ENCODE results near the gene DCPS. TPM values are rescaled to one million over a fixed set of nuclear protein-coding genes. Genes with fewer than 3 reads are reported as not detected.

The DCPS gene
- total RNA-seq, 3 donors from 2014 or later (not counting 1 experiment from before 2014, with no cell fraction given) = 20.1 to 25.8 (median 23.1) TPM

DNA sequence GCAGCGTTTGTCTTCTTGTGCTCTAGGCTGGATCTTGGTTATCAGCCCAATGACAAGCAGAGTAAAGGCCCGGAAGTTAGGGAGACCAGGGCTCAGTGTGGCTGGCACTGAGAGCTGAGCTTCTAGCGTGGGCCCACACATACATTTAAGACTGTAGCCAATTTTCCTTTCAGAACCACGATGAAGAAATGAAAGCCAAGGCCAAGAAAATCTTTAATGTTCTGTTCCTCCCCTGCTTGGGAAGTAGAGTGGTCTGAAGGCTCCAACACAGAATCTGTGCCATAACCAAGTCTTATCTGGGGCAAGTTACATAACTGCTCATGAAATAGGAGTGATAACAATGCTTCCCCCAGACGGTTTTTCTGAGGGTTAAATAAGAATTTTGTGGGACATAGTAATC, 47.0 kb downstream of the DCPS start:
- peak overlapping the region; percentile 91 to 96 for H3K27ac Mint-ChIP-seq
- H3K27me3 Mint-ChIP-seq (ENCODE audit: low read depth in 2 of 2) = no peaks in the 10 kb centered on the region
- no peaks in the 10 kb centered on the region for H3K9me3 ChIP-seq (ENCODE audit: control insufficient read depth, insufficient read depth, low read length)
- H3K4me1 Mint-ChIP-seq = peaks cover 56 to 65% of the 10 kb centered on the region in 2 donors
- no peak overlapping the region for H3K27ac ChIP-seq (ENCODE audit: low read length)
- H3K4me3 ChIP-seq (ENCODE audit: low read length) = no peak overlapping the region
- peaks cover 6% of the 10 kb centered on the region for H3K36me3 ChIP-seq (ENCODE audit: control insufficient read depth, insufficient read depth, low read length)
- TF ChIP-seq, protein P1, sequence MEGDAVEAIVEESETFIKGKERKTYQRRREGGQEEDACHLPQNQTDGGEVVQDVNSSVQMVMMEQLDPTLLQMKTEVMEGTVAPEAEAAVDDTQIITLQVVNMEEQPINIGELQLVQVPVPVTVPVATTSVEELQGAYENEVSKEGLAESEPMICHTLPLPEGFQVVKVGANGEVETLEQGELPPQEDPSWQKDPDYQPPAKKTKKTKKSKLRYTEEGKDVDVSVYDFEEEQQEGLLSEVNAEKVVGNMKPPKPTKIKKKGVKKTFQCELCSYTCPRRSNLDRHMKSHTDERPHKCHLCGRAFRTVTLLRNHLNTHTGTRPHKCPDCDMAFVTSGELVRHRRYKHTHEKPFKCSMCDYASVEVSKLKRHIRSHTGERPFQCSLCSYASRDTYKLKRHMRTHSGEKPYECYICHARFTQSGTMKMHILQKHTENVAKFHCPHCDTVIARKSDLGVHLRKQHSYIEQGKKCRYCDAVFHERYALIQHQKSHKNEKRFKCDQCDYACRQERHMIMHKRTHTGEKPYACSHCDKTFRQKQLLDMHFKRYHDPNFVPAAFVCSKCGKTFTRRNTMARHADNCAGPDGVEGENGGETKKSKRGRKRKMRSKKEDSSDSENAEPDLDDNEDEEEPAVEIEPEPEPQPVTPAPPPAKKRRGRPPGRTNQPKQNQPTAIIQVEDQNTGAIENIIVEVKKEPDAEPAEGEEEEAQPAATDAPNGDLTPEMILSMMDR (IDR thresholded peaks at IDR 0.05) = no peak
- H3K4me3 Mint-ChIP-seq = peak overlapping the region; percentile 37
- no peaks in the 10 kb centered on the region for H3K36me3 Mint-ChIP-seq
- WGBS (ENCODE audit: insufficient coverage) = 80% methylated on average over 5 of the region's 5 CpGs
- H3K4me1 ChIP-seq (ENCODE audit: control insufficient read depth, insufficient read depth, low read length) = peaks cover 47% of the 10 kb centered on the region
- no peak for ATAC-seq
- H3K27me3 ChIP-seq (ENCODE audit: control insufficient read depth, insufficient read depth, low read length) = no peaks in the 10 kb centered on the region
- intact Hi-C loops (cut with micrococcal nuclease) = no loop called here
- no peaks in the 10 kb centered on the region for H3K9me3 Mint-ChIP-seq
- DNase-seq = no peak

GRCh38 chr11:126352163-126352562, 48.3 kb downstream of the DCPS start:
- intact Hi-C loops (cut with micrococcal nuclease) = loop anchor here (2.0 kb wide), 1 partner anchor 23 kb away; no protein-coding TSS in a partner anchor
- Mint-ChIP-seq H3K27ac (peak overlapping the region; percentile 91 to 96), H3K9me3 (no peaks in the 10 kb centered on the region), H3K4me1 (peaks cover 56 to 70% of the 10 kb centered on the region in 2 donors), H3K27me3 (ENCODE audit: low read depth in 2 of 2) (no peaks in the 10 kb centered on the region), H3K4me3 (peak overlapping the region; percentile 71), H3K36me3 (no peaks in the 10 kb centered on the region)
- ATAC-seq = no peak
- TF ChIP-seq, protein P1 (IDR thresholded peaks at IDR 0.05) = no peak
- peaks cover 2% of the 10 kb centered on the region for H3K36me3 ChIP-seq (ENCODE audit: control insufficient read depth, insufficient read depth, low read length)
- 42% methylated on average over 3 of the region's 3 CpGs for WGBS (ENCODE audit: insufficient coverage)
- H3K4me1 ChIP-seq (ENCODE audit: control insufficient read depth, insufficient read depth, low read length) = peaks cover 49% of the 10 kb centered on the region
- no peaks in the 10 kb centered on the region for H3K9me3 ChIP-seq (ENCODE audit: control insufficient read depth, insufficient read depth, low read length)
- H3K27ac ChIP-seq (ENCODE audit: low read length) = peak overlapping the region; percentile 22
- no peak for DNase-seq
- H3K4me3 ChIP-seq (ENCODE audit: low read length) = no peak overlapping the region
- no peaks in the 10 kb centered on the region for H3K27me3 ChIP-seq (ENCODE audit: control insufficient read depth, insufficient read depth, low read length)

GRCh38 chr11:126352934-126353801, 49.3 kb downstream of the DCPS start:
- peak overlapping the region; percentile 91 to 96 for H3K27ac Mint-ChIP-seq
- H3K27ac ChIP-seq (ENCODE audit: low read length) = peak overlapping the region; percentile 19
- WGBS (ENCODE audit: insufficient coverage) = 63% methylated on average over 4 of the region's 4 CpGs

More at GRCh38 chr11:126352934-126353801, 49.3 kb downstream of the DCPS start:
- no peaks in the 10 kb centered on the region for H3K27me3 ChIP-seq (ENCODE audit: control insufficient read depth, insufficient read depth, low read length)
- DNase-seq (peak in 1 of 2 donors; percentile 10), ATAC-seq (peak in 2 of 3 donors; percentile 19 to 35)
- H3K27me3 Mint-ChIP-seq (ENCODE audit: low read depth in 2 of 2) = no peaks in the 10 kb centered on the region
- peaks cover 54% of the 10 kb centered on the region for H3K4me1 ChIP-seq (ENCODE audit: control insufficient read depth, insufficient read depth, low read length)
- no peaks in the 10 kb centered on the region for H3K9me3 Mint-ChIP-seq
- H3K4me3 ChIP-seq (ENCODE audit: low read length) = no peak overlapping the region
- H3K36me3 ChIP-seq (ENCODE audit: control insufficient read depth, insufficient read depth, low read length) = peaks cover 1% of the 10 kb centered on the region
- no peaks in the 10 kb centered on the region for H3K9me3 ChIP-seq (ENCODE audit: control insufficient read depth, insufficient read depth, low read length)
- H3K4me3 Mint-ChIP-seq = peak overlapping the region; percentile 71
- intact Hi-C loops (cut with micrococcal nuclease) = loop anchor here (2.0 kb wide), 1 partner anchor 24 kb away; no protein-coding TSS in a partner anchor
- TF ChIP-seq, protein P1 (IDR thresholded peaks at IDR 0.05) = peak; percentile 31
- H3K36me3 Mint-ChIP-seq = no peaks in the 10 kb centered on the region
- H3K4me1 Mint-ChIP-seq = peaks cover 59 to 79% of the 10 kb centered on the region in 2 donors
